CD4-positive, alpha-beta T cell treated with Interleukin-15 for 1 hour (primary cell): ENCODE data around the gene SPECC1L.
A peak's percentile ranks its signal among the peaks of the same experiment; 100 is the strongest.

Source experiments
- DNase-seq: peaks from one replicate; pipeline ENCODE4 v3.0.0-alpha.2; 2020

SPECC1L gene

DNA sequence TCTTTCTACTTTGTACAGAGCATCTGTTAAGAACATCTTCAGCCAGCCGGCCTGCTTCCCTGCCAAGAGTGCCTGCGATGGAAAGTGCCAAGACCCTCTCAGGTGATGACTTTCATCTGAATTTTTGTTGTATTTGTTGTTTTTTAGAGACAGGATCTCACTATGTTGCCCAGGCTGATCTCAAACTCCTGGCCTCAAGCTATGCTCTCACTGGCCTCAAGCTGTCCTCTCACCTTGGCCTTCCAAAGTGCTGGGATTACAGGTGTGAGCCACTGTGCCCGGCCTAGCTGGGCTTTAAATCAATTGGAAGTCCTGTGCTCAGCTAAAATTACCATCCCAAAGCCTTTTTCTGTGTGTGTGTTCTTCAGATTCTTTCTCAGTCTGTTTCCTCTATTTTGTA, 92.6 kb downstream of the SPECC1L start:
- no peak for DNase-seq

DNA sequence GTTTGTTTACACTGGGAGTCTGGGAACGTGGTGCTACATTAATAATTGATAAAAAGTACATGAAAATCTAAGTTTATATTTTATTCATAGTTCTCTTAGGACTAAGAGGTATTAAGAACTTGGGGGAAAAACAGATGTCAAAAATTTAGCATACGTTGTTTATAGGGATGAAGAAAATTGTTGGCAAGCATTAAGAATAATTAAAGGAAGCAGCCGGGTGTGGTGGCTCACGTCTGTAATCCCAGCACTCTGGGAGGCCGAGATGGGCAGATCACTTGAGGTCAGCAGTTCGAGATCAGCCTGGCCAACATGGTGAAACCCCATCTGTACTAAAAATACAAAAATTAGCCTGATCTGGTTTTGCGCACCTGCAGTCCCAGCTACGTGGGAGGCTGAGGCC, 96.1 kb downstream of the SPECC1L start:
- DNase-seq, result no peak

DNA sequence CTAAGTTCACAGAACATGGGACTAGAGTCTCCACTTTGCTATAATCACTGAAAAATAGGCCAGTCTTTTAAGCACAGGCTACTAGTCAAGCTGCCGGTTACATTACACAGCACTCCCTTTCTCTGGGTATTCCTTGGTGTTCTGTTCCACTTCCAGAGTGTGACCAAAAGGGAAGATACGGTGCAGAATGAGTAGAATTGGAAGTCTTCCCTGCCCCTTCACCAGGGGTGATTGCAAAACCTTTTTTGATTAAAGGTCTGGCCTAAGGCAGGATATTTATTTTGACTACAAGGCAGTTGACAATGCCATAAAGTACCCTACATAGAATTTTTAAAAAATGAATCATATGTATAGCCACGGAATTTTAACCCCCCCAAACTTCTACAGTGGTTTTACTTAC, 97.2 kb downstream of the SPECC1L start:
- DNase-seq, result no peak

DNA sequence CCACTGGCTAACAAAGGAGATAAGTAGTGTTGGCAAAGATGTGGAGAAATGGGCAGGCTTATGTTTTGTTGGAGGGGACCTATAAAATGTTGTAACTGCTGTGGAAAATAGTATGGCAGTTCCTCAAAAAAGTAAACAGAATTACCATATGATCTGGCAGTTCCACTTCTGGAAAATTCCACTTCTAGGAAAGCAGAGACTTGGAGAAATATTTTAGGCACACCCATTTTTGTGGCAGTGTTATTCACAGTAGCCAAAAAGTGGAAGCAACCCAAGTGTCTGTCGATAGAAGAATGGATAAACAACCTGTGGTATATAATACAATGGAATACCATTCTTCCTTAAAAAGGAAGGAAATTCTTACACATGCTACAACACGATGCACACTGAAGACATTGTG, 99.8 kb downstream of the SPECC1L start:
- DNase-seq, result no peak

DNA sequence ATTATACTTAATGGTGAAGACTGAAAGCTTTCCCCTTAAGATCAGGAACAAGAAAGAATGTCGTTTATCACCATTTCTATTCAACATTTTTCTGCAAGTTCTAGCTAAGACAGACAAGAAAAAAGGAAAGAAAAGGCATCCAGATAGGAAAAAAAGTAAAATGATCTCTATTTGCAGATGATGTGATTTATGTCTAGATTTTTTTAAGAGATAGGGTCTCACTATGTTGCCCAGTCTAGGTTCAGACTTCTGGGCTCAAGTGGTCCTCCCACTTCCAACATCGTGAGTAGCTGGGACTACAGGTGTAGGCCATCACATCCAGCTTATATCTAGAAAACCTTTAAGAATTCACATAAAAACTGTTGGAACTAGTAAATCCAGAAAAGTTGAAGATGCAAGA, 105.4 kb downstream of the SPECC1L start:
- no peak for DNase-seq

DNA sequence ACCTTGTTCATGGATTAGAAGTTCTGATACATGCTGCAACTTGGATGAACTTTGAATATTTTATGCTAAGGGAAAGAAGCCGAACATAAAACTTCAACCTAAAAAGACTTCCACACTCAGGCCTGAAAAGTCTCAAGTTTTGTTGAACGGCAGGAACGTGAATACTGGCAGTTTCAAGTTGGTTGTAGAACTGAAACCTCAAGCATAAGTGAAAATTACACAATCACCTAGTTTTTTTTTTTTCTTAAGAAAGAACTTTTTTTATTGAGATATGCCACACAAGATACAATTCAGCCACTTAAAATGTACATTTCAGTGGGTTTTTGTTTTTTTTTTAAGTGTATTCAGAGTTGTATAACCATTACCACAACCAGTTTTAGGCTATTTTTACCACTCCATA, 106.0 kb downstream of the SPECC1L start:
- no peak for DNase-seq

DNA sequence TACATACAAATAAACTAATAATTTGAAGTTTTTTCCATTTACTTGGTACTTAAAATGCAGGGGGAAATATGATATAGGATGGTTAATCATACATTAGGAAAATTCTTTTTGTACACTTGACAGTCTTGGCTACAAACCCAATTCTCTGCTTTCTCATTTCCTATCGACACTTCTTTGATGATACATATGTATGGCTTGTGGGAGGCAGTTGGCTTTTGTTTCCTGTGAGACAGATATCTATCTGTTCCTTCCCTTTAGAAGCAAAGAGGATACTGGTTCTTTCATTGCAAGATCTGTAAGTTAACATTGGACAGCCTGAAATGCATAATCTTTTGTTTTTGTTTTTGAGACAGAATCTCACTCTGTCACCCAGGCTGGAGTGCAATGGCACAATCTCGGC, 108.9 kb downstream of the SPECC1L start:
- DNase-seq, result no peak

DNA sequence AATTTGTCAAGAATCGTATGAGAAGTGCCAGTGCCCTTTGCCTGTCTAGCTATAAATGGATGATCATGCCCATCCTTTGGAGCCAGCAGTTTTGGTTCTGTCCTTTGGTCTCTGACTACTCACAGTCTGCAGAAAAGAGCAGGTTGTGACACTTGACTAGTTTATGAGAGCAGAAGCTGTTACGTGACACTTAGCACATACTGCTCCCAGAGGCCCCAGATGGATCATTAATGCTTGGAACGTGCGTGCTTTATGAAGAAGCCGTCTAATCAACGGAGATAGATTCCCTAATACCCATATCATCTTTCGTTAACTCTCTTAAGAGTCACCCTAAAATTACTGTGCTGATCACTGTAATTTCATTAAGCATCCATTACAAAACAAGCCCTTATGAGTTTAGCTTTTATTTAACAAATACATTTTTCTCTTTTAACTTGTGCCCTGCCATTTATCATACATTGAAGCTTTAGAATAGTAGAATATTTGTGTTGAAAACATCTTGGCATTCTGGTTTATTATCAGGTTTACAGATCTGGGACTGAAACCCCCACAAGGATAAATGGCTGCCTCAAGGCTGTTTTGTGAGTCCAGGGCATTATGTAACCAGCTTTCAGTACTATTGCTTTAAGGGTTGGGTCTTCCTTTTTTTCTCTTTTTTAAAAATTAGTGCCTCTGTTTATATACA, 109.7 kb downstream of the SPECC1L start:
- no peak for DNase-seq

DNA sequence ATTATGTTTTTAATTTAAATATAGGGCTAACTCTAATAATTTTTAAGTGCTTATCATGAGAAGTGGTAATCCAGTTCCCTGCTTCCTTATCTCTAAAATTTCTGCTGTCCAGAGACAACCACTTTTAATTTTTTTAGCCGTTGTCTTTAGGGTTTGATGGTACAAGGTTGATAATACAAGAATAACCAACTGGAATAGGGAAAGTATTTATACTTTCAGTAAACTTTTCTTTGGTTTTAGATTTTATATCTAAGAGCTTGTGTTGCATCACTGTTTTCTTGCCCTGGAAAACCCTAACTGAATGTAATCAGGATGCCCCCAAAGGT, 110.2 kb downstream of the SPECC1L start:
- DNase-seq, result no peak

DNA sequence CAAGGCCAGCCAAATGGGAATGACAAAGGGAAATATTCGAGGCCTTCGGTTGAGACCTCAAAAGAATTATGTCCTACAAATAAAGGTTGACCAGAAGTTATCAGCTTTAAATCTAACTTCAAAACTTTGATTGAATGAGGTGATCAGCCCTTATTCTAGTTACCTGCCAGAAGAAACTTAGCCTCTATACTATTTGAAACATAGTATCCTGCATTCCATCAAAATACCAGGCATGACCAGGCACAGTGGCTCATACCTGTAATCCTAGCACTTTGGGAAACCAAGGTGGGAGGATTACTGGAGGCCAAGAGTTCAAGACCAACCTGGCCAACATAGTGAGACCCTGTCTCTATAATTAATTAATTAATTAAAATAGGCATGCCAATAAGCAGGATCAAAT, 112.4 kb downstream of the SPECC1L start:
- DNase-seq, result no peak

DNA sequence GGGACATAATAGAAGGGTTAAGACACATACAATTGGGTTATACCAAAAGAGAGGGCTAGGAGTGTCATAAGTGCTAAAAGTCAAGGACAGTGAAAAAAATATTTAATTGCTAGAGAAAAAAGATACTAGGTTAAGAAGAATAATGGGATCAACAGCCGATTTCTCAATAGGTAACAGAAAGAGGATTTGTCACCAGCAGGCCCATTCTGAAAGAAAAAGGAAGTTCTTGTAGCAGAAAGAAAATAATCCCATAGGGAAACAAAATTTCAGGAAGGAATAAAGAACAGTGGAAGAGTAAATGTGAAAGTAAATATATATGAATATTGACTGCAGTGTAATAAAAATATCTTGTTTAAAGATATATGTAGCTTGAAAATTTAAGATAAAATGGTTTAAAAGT, 113.5 kb downstream of the SPECC1L start:
- DNase-seq, result no peak

DNA sequence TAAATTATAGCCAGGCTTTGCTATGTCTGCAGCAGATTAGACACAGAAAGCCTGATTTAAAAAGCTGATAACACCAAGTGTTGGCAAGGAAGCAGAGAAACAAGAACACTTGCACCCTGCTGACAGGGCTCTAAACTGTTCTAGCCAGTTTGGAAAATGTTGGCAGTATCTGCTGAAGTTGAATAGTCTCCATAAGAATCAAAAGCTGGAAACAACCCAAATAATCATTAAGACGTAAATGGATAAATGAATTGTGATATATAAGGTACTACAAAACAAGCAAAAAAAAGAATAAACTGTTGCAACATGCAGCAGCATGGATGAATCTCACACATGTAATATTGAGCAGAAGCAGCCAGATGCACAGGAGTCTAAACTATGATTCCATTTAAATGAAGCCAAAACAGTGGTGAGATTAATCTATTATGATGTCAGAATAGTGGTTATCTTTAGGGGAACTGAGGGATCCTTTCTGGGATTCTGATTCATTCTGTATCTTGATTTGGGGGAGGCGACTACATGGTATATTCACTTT, 116.4 kb downstream of the SPECC1L start:
- no peak for DNase-seq

DNA sequence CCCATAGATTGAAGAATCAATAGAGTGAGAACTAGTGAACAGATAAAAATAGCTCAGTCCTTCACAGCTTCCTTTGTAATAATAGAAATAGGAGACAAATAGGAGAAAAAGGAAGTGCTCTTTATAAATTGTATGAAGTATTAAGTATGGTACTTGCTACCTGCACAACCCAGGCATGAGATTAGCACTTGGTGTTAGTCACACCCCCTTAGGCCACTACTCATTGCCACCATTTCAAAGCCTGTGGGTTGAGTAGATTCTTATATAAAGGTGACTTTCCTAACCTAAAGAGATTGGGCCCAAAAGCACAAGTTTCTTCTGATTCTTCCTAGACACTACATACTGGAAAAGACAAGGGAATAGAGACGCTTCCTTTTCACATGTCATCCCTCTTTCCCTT, 119.0 kb downstream of the SPECC1L start:
- no peak for DNase-seq

DNA sequence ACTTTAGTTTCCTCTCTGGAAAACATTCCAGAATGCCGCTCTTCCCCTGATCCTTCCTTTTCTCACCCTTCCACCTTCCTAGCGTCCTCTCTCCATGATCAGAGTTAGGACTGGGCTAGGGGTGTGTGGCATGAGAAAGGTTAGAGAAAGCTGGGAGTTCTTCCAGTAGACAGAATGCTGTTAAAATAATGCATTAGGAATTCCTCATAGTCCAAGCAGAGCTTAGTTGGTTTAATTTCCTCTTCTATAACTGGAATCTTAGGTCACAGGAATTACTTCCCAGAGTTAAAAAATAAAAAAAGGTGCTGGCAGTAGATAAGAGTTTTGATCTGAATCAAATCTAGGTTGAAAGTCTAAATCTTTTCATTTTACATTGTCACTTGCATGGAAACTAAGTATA, 119.5 kb downstream of the SPECC1L start:
- DNase-seq, result no peak

DNA sequence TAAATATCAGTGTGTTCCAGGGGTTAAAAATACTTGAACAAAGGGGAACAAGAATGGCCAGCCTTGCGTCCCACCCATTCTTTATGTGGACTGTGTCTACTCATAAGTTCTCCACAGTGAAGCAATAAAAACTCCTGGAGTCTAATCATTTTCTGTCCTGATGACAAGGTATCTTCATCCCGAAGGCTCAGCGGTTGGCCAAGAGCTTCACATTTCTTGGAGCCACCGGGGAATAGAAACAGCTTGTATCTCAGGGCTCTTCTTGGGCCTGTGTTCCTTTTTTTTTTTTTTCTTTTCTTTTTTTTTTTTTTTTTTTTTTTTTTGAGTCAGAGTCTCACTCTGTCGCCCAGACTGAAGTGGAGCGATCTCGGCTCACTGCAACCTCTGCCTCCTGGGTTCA, 119.9 kb downstream of the SPECC1L start:
- DNase-seq, result no peak

DNA sequence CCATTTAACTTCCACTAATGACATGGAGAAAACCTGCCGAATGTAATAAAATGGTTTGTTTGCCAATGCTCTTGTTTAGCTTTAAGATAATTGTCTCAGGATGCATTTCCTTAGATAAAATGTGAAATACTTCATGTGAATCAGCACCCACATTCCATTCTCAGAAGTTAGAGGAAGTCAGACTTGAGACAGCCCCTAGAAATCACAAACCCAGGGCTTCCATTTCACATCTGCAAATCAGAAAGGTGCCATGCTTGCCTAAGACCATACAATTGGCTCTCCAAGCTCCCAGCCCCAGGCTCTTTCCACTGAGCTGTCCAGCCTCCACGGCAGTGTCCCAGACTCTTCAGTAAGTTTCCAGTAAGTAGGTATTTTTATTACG, 121.2 kb downstream of the SPECC1L start:
- no peak for DNase-seq

DNA sequence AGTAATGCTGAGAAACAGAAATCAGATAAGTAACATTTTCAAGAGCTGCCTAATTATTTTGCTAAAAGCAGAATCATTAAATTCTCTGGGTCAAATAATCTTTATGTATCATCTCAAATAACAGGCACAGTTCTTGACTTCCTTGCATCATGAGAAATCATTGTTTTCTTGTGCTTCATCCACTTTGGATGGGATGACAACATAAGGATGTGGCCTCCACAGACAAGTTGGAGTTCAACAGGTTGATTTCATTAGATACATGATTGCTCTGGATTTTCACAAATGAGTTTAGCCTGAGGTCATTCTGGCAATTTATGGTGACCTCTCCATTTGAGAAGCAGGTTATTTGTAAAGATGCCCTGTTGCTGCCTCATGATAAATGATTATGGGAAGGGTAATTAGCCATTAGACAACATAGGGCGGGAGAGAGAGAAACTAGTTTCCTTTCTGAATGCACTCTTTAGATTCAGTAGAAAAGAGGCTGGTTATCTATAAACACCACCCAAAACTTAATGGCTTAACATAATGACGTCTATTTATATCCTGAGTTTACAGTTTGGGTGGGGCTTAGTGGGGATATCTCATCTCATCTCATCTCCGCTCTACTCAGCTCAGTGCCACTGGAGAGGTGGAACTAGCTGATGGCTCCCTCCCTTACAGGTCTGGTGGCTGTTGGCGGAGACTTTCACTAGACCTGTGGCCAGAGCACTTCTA, 121.7 kb downstream of the SPECC1L start:
- no peak for DNase-seq

DNA sequence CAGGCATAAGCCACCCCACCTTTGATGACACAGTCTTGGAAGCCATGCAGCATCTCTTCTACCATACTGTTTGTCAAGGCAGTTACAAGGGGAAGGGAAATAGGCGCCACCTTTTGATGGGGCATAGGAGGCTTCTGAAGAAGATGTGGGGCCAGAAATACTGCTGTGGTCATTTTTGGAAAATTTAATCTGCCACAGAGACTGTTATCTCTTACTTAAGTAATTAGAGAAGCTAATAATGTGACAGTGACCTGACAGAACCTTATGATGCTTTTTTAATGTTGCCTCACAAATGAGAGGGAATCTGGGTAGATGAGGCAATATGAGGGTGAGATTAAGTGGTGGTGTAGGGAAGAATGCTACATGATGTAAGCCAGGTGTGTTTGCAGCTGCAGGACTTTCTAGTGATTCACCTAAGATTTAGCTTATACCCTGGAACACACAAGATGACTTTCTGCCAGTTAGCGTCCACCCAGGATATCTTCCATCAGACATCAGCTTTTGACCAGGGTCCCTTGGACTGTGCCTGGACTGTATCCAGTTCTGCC, 122.5 kb downstream of the SPECC1L start:
- DNase-seq, result no peak

DNA sequence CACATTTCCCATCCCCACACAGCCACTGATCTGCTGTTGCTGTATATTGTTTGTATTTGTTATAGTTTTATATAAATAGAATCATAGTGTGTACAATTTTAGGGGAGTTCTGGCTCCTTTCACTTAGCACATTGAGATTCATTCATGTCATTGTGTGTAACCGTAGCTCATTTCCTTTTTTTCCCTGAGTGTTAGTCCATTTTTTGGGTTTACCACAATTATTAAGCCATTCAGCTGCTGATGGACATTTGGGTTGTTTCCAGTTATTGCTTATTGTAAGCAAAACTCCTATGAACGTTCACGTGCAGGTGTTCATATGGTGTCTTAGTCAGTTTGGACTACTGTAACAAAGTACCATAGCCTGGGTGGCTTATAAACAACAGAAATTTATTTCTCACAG, 123.2 kb downstream of the SPECC1L start:
- no peak for DNase-seq

DNA sequence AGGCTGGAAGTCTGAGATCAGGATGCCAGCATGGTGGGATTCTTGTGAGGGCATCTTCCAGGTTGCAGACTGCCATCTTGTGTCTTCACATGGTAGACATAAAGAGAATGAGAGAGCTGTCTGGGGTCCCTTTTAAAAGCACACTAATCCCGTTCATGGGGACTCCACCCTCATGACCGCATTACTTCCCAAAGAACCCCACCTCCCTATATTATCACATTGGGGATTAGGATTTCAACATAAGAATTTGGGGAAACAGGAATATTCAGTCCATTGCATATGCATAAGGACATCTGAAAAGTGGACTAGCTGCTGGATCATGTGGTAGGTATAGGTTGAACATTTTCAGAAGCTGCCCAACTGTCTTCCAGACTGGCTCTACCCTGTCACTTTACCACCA, 123.6 kb downstream of the SPECC1L start:
- no peak for DNase-seq

DNA sequence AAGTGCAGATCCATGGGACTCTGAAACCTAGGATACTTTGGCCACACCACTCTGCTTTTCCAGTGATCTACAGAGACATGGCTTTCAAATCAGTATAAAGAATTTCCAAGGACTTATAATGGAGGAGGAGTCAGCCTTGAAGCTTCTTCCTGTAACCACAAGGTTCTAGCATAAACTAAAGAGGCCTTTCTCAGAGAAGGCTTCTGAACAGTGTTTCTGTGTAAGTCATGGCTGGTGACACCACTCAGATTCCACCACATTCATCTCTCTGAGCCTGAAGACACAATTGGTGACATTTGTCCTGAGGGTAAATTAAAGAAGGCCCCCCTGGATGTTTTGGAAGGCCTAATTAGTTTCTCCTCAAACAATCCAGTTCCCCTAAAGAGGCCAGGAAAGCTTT, 127.8 kb downstream of the SPECC1L start:
- no peak for DNase-seq

DNA sequence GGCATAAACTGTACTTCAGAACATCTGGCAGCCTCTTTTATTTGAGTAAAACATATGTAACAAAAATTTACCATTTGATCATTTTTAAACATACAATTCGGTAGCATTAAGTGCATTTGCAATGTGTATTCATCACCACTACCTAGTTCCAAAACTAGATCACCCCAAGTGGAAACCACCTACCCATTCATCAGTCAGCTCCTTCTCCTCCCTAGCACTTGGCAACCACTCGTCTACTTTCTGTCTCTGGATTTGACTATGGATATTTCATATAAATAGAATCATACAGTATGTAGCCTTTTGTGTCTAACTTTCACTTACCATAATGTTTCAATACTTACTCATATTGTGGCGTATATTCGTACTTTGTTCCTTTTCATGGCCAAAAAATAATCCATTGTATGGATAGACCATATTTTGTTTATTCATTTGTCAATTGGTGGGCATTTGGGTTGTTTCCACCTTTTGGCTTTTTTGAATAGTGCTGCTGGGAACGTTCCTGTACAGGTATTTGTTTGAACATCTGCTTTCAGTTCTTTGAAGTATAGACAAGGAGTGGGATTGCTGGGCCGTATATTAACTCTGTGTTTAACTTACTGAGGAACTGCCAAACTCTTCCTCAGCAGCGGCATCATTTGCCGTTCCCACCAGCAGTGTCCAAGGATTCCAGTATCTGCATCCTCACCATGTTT, 129.5 kb downstream of the SPECC1L start:
- no peak for DNase-seq

DNA sequence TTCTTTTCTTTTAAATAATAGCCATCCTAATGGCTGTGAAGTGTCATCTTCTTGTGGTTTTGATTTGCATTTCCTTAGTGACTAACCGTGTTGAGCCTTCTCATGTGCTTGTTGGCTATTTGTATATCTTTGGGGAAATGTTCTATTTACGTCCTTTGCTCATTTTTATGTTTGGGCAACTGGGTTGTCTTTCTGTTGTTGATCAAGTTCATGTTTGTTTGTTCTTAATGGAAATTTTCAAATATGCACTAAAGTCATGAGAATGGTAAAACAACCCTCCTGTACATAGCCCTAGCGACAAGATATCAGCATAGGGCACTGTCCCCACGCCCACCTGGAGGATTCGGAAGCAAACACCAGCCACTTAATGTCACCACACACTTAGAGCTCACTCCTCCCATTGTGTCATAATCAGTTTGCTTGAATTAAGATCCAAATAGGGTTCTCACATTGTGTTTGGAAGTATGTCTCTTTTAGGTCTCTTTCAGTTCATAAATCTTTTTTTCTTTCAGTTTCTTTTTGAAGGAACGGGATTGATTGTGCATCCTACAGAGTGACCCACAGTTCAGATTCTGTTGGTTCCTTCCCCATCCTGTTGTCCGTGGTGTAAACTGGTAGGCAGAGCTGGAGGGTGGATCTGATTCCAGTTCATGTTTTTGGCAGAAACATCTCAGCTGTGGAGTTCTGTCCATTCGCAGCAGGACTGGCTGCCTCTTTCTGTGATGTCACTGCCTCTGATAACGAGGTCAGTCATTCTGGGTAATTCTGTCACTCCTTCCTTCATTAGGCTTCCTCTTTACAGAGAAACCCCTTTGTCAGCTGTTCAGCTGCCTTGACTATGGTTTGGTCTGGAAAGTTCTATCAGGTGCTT, 130.3 kb downstream of the SPECC1L start:
- DNase-seq, result peak; percentile 55
